ENCODE measurements around the gene ATG3.

GRCh38 chr3:112560721-112561483, 860 bp downstream of the ATG3 start:
- TF ChIP-seq, protein P1, sequence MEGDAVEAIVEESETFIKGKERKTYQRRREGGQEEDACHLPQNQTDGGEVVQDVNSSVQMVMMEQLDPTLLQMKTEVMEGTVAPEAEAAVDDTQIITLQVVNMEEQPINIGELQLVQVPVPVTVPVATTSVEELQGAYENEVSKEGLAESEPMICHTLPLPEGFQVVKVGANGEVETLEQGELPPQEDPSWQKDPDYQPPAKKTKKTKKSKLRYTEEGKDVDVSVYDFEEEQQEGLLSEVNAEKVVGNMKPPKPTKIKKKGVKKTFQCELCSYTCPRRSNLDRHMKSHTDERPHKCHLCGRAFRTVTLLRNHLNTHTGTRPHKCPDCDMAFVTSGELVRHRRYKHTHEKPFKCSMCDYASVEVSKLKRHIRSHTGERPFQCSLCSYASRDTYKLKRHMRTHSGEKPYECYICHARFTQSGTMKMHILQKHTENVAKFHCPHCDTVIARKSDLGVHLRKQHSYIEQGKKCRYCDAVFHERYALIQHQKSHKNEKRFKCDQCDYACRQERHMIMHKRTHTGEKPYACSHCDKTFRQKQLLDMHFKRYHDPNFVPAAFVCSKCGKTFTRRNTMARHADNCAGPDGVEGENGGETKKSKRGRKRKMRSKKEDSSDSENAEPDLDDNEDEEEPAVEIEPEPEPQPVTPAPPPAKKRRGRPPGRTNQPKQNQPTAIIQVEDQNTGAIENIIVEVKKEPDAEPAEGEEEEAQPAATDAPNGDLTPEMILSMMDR (IDR thresholded peaks at IDR 0.05 in 8 of 11, conservative IDR thresholded peaks at IDR 0.05 in 3 of 11) = no peak
- TF ChIP-seq POLR2A (IDR thresholded peaks at IDR 0.05) = no peak
- TF ChIP-seq POLR2AphosphoS5 (IDR thresholded peaks at IDR 0.05) = no peak
